ENCODE data around the gene SPSB4. TPM values are rescaled to one million over a fixed set of nuclear protein-coding genes. Genes with fewer than 3 reads are reported as not detected.

Gene SPSB4
- total and polyA plus RNA-seq, 2 of the 8 experiments (the other 6 are each of a cell fraction or from before 2014, with no cell fraction given), result 15.1 to 17.2 TPM

GRCh38 chr3:141049681-141050080 lies 1.5 kb upstream of the SPSB4 start:
- TF ChIP-seq RAD21 (IDR thresholded peaks at IDR 0.05 in 1 of 2, conservative IDR thresholded peaks at IDR 0.05 in 1 of 2; ENCODE audit: low read depth in 2 of 2, low read length in 2 of 2), result peak; percentile 50 to 67
- TF ChIP-seq, protein P1, sequence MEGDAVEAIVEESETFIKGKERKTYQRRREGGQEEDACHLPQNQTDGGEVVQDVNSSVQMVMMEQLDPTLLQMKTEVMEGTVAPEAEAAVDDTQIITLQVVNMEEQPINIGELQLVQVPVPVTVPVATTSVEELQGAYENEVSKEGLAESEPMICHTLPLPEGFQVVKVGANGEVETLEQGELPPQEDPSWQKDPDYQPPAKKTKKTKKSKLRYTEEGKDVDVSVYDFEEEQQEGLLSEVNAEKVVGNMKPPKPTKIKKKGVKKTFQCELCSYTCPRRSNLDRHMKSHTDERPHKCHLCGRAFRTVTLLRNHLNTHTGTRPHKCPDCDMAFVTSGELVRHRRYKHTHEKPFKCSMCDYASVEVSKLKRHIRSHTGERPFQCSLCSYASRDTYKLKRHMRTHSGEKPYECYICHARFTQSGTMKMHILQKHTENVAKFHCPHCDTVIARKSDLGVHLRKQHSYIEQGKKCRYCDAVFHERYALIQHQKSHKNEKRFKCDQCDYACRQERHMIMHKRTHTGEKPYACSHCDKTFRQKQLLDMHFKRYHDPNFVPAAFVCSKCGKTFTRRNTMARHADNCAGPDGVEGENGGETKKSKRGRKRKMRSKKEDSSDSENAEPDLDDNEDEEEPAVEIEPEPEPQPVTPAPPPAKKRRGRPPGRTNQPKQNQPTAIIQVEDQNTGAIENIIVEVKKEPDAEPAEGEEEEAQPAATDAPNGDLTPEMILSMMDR (IDR thresholded peaks at IDR 0.05; ENCODE audit: control extremely low read depth in 1 of 3, insufficient read depth in 1 of 3, low read depth in 1 of 3, low read length in 3 of 3), result peak; percentile 41 to 66 (median 49)
- TF ChIP-seq, protein P2, sequence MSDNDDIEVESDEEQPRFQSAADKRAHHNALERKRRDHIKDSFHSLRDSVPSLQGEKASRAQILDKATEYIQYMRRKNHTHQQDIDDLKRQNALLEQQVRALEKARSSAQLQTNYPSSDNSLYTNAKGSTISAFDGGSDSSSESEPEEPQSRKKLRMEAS (IDR thresholded peaks at IDR 0.05), result no peak
- Histone ChIP-seq H2BK15ac (ENCODE audit: low read length) (no peak overlapping the region), H4K20me1 (replicated peaks in 1 of 2; ENCODE audit: control insufficient read depth in 1 of 2, insufficient read depth in 2 of 2, low read length in 2 of 2) (peaks cover 0 to 4% of the 10 kb centered on the region in 2 experiments), H2BK120ac (replicated peaks; ENCODE audit: low read depth, low read length) (no peak overlapping the region), H4K91ac (replicated peaks; ENCODE audit: insufficient read length, low read length) (no peak overlapping the region), H2BK5ac (ENCODE audit: low read depth, low read length) (no peak overlapping the region), H3K9me3 (ENCODE audit: insufficient read depth in 2 of 2, low read depth in 1 of 2, low read length in 1 of 2) (no peaks in the 10 kb centered on the region), H3K23me2 (ENCODE audit: low read depth, low read length) (peaks cover 14% of the 10 kb centered on the region), H4K5ac (ENCODE audit: insufficient read length, low read depth, low read length) (no peak overlapping the region), H3K23ac (ENCODE audit: insufficient read length) (no peak overlapping the region), H2BK20ac (ENCODE audit: low read length) (no peak overlapping the region), H2BK12ac (ENCODE audit: low read depth, low read length) (no peak overlapping the region), H3K9ac (replicated peaks in 1 of 4; ENCODE audit: extremely low read depth in 1 of 4, low read depth in 3 of 4, low read length in 3 of 4) (no peak overlapping the region), H3K79me2 (ENCODE audit: control insufficient read depth in 1 of 2, insufficient read depth in 2 of 2, low read length in 2 of 2) (peaks cover 0 to 15% of the 10 kb centered on the region in 2 experiments; a peak in 1 of 4 replicates), H4K8ac (ENCODE audit: extremely low read depth, insufficient read depth, low read length) (no peak overlapping the region), H3K27me3 (replicated peaks in 1 of 4; ENCODE audit: control insufficient read depth in 3 of 4, extremely low read depth in 1 of 4, insufficient read depth in 3 of 4, low read length in 3 of 4) (peaks cover 0 to 36% (median 12%) of the 10 kb centered on the region in 4 experiments; a peak in 5 of 7 replicates), H3K4me1 (replicated peaks in 1 of 4; ENCODE audit: control insufficient read depth in 3 of 4, insufficient read depth in 4 of 4, low read length in 3 of 4) (peaks cover 0 to 23% (median 7%) of the 10 kb centered on the region in 4 experiments; a peak in 5 of 7 replicates), H3K4ac (replicated peaks; ENCODE audit: insufficient read length, low read depth, low read length) (no peak overlapping the region), H2AK5ac (ENCODE audit: low read depth, low read length) (peak overlapping the region; percentile 88; the same call in 1 of the 2 replicates), H3K18ac (ENCODE audit: extremely low read depth, low read length) (no peak overlapping the region), H3K4me3 (ENCODE audit: extremely low read depth in 1 of 4, insufficient read depth in 2 of 4, low read depth in 3 of 4, low read length in 4 of 4) (no peak overlapping the region), H3K56ac (replicated peaks; ENCODE audit: insufficient read length, low read depth, low read length) (no peak overlapping the region), H3K79me1 (ENCODE audit: low read depth, low read length) (no peaks in the 10 kb centered on the region), H3K36me3 (ENCODE audit: control insufficient read depth in 2 of 4, insufficient read depth in 4 of 4, low read length in 3 of 4) (no peaks in the 10 kb centered on the region), H3K4me2 (ENCODE audit: insufficient read depth in 1 of 2, low read depth in 2 of 2, low read length in 2 of 2) (peak overlapping the region in 1 of 2 experiments; percentile 87; a peak in 1 of 4 replicates), H2AFZ (ENCODE audit: low read length) (no peak overlapping the region), H3K27ac (ENCODE audit: low read depth, low read length) (no peak overlapping the region), H3K14ac (ENCODE audit: insufficient read length) (no peak overlapping the region)
- 58% methylated on average over 2 of the region's 2 CpGs; no CpG with 5 or more reads in 1 of the 2 experiments for WGBS, 2 experiments (ENCODE audit: extremely low coverage in 1 of 2, insufficient coverage in 1 of 2, insufficient read length in 1 of 2, insufficient replicate concordance in 2 of 2, low coverage in 1 of 2, low lambda C conversion rate in 2 of 2, missing lambda C conversion rate in 1 of 2)
- DNase-seq (ENCODE audit: low read depth in 1 of 2, low spot score in 2 of 2), result no peak
- FAIRE-seq, result no peak
- ChIA-PET POLR2A (ENCODE audit: partially characterized antibody) (interaction anchor here (0.7 to 2.1 kb wide), 8 partner anchors 10 to 108 kb away, joined by 3 to 7 read pairs (median 4); no protein-coding TSS in a partner anchor), CTCF (ENCODE audit: partially characterized antibody) (interaction anchor here (0.8 to 9.8 kb wide), 31 partner anchors 9 to 183 kb away, joined by 3 to 333 read pairs (median 6); no protein-coding TSS in a partner anchor)

Measured in H1 (cell line).